ENCODE data around the gene PC.

DNA sequence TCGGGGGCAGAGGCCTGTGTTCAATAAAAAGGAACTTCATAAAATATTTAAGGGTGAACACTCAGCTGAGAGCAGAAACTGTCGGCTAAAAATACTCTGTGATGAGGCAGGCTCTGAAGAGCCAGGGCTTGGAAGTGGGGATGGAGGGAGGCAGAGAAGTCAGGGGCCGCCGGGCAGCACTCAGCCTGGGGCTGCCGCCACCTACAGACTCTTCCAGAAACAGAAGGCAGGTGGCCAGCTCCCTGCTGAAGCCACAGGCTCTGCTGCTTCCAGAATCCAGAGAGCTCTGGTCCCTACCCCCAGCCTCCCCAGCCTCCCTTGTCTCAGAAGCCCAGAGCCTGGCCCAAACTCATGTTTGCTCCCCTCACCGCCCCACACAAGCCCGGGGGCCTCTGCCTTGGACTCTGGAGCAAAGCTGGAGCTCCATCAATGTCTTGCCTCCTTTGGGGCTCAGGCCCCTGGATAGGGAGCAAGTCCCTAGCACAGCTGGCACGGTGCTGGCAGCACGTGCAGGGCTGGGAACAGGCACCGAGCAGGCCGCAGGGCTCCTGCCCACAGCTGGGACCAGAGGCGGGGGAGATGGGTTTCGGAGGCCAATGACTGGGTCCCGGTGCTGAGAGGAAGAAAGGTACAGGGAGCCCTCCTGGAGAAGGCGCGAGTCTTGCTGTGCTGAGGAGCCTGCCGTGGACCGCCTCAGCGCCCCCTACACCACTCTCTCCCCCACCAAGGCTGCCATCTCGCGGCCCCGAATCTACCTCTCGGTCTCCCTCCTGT, 93.1 kb downstream of the PC start:
- TF ChIP-seq POLR2AphosphoS2 (conservative IDR thresholded peaks at IDR 0.05; ENCODE audit: low read length): no peak
- TF ChIP-seq, protein P1, sequence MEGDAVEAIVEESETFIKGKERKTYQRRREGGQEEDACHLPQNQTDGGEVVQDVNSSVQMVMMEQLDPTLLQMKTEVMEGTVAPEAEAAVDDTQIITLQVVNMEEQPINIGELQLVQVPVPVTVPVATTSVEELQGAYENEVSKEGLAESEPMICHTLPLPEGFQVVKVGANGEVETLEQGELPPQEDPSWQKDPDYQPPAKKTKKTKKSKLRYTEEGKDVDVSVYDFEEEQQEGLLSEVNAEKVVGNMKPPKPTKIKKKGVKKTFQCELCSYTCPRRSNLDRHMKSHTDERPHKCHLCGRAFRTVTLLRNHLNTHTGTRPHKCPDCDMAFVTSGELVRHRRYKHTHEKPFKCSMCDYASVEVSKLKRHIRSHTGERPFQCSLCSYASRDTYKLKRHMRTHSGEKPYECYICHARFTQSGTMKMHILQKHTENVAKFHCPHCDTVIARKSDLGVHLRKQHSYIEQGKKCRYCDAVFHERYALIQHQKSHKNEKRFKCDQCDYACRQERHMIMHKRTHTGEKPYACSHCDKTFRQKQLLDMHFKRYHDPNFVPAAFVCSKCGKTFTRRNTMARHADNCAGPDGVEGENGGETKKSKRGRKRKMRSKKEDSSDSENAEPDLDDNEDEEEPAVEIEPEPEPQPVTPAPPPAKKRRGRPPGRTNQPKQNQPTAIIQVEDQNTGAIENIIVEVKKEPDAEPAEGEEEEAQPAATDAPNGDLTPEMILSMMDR (IDR thresholded peaks at IDR 0.05): no peak
- TF ChIP-seq JUNB (IDR thresholded peaks at IDR 0.05): no peak
- no peak for TF ChIP-seq EP300 (IDR thresholded peaks at IDR 0.05)
- no peak for TF ChIP-seq POLR2A (IDR thresholded peaks at IDR 0.05; ENCODE audit: low read length)
- TF ChIP-seq, protein P2, sequence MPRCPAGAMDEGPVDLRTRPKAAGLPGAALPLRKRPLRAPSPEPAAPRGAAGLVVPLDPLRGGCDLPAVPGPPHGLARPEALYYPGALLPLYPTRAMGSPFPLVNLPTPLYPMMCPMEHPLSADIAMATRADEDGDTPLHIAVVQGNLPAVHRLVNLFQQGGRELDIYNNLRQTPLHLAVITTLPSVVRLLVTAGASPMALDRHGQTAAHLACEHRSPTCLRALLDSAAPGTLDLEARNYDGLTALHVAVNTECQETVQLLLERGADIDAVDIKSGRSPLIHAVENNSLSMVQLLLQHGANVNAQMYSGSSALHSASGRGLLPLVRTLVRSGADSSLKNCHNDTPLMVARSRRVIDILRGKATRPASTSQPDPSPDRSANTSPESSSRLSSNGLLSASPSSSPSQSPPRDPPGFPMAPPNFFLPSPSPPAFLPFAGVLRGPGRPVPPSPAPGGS (IDR thresholded peaks at IDR 0.05): no peak
- TF ChIP-seq, protein P3, sequence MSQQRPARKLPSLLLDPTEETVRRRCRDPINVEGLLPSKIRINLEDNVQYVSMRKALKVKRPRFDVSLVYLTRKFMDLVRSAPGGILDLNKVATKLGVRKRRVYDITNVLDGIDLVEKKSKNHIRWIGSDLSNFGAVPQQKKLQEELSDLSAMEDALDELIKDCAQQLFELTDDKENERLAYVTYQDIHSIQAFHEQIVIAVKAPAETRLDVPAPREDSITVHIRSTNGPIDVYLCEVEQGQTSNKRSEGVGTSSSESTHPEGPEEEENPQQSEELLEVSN (IDR thresholded peaks at IDR 0.05; ENCODE audit: borderline replicate concordance, low read depth): no peak
- no peak for TF ChIP-seq SMC3 (IDR thresholded peaks at IDR 0.05)
- TF ChIP-seq MAFK (IDR thresholded peaks at IDR 0.05; ENCODE audit: partially characterized antibody): no peak
- TF ChIP-seq, protein P4, sequence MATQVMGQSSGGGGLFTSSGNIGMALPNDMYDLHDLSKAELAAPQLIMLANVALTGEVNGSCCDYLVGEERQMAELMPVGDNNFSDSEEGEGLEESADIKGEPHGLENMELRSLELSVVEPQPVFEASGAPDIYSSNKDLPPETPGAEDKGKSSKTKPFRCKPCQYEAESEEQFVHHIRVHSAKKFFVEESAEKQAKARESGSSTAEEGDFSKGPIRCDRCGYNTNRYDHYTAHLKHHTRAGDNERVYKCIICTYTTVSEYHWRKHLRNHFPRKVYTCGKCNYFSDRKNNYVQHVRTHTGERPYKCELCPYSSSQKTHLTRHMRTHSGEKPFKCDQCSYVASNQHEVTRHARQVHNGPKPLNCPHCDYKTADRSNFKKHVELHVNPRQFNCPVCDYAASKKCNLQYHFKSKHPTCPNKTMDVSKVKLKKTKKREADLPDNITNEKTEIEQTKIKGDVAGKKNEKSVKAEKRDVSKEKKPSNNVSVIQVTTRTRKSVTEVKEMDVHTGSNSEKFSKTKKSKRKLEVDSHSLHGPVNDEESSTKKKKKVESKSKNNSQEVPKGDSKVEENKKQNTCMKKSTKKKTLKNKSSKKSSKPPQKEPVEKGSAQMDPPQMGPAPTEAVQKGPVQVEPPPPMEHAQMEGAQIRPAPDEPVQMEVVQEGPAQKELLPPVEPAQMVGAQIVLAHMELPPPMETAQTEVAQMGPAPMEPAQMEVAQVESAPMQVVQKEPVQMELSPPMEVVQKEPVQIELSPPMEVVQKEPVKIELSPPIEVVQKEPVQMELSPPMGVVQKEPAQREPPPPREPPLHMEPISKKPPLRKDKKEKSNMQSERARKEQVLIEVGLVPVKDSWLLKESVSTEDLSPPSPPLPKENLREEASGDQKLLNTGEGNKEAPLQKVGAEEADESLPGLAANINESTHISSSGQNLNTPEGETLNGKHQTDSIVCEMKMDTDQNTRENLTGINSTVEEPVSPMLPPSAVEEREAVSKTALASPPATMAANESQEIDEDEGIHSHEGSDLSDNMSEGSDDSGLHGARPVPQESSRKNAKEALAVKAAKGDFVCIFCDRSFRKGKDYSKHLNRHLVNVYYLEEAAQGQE (IDR thresholded peaks at IDR 0.05): no peak
